NCI-H510A treated with DMSO at 0.1 percent for 48 hours (cell line): ENCODE data around the gene FAM76A.
"Not testable (repeated sequence)": the region's sequence is repeated elsewhere in the genome, so short reads cannot be mapped to it uniquely, and the experiment has no call there.

Experiments
- DNase-seq: peaks from one replicate; lab custom pipeline; 2025; lab: John Stamatoyannopoulos, UW

FAM76A gene

DNA sequence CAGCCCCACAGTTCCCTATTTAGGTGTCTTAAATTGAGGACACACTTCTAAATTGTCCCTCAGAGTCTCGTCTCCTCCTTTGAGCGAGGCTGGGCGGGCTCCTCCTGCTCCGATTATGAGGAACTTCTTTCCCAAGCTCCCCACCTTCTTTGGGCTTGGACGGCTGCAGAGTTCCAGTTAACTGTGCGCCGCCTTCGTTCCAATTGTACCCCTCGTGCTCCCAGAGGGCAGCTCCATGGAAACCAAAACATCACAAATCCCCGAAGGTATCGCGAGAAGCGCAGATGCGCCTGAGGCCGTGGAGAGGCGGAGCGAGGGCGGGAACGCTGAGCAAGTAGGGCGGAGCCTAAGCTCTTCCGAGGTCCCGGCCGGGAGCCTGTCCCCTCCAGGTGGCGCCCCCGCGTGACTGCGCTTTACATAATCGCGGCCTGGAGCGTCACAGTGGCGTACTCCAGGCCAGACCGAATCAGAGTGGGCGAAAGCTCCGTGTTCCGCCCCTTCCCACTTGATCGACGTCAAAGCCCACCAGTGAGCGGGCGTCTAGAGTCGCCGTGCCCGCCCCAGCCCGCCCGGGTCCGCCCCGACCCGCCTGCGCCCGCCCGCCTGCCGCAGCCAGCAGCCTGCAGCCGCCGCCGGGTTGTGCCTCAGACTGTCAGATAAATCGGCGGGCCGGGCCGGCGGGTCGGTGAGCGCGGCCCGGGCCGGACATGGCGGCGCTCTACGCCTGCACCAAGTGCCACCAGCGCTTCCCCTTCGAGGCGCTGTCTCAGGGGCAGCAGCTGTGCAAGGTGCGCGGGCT is at the start of gene FAM76A:
FAM76A (plus strand) TSS at position 588 of the 799 bp plus-strand sequence; CDS start at position 708, 120 bp downstream.
- peak; percentile 99 for DNase-seq

DNA sequence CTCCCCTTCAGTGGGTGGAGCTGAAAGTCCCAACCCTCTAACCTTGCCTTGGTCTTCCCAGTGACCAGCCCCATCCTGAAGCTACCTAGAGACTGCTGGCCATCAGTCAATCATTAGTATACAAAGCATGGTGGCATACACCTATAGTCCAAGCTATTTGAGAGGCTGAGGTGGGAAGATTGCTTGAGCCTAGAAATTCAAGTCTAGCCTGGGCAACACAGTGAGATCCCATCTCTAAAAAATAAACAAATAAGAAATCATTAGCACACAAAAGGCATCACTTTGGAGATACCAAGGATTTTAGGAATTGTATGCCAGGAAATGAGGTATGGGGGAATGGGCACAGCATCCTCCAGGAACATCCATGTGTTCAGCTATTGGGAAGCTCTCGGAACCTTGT is 49.4 kb upstream of the FAM76A start:
- no peak for DNase-seq

DNA sequence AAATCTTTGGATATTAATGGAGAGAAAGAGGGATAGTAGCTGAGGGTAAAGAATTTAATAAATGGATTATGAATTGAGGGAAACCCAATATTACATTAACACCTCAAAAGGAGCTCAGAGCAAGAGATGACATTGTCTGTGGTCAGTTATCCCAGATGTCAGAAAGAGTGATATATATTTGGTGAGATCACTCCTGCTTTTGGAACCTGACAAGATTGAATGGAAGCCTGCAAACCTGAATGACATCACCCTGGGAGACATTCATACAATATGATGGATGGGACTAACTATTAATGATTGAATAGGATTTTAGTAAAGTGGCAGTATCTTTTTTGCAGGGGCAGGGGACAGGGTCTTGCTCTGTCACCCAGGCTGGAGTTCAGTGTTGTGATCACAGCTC is 47.0 kb upstream of the FAM76A start:
- no peak for DNase-seq

DNA sequence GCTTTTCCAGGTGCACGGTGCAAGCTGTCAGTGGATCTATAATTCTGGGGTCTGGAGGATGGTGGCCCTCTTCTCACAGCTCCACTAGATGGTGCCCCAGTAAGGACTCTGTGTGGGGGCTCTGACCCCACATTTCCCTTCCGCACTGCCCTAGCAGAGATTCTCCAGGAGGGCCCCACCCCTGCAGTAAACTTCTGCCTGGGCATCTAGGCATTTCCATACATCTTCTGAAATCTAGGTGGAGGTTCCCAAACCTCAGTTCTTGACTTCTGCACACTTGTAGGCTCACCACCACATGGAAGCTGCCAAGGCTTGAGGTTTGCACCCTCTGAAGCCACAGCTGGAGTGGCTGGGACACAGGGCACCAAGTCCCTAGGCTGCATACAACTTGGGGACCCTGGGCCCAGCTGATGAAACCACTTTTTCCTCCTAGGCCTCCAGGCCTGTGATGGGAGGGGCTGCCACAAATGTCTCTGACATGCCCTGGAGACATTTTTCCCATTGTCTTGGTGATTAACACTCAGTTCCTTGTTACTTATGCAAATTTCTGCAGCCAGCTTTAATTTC is 45.5 kb upstream of the FAM76A start:
- DNase-seq = not testable (repeated sequence)

DNA sequence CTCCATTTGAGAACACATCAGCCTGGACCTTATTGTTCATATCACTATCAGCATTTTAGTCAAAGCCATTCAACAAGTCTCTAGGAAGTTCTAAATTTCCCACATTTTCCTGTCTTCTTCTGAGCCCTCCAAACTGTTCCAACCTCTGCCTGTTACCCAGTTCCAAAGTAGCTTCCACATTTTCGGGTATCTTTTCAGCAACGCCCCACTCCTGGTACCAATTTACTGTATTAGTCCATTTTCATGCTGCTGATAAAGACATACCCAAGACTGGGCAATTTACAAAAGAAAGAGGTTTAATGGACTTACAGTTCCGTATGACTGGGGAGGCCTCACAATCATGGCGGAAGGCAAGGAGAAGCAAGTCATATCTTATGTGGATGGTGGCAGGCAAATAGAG is 44.2 kb upstream of the FAM76A start:
- DNase-seq = not testable (repeated sequence)

DNA sequence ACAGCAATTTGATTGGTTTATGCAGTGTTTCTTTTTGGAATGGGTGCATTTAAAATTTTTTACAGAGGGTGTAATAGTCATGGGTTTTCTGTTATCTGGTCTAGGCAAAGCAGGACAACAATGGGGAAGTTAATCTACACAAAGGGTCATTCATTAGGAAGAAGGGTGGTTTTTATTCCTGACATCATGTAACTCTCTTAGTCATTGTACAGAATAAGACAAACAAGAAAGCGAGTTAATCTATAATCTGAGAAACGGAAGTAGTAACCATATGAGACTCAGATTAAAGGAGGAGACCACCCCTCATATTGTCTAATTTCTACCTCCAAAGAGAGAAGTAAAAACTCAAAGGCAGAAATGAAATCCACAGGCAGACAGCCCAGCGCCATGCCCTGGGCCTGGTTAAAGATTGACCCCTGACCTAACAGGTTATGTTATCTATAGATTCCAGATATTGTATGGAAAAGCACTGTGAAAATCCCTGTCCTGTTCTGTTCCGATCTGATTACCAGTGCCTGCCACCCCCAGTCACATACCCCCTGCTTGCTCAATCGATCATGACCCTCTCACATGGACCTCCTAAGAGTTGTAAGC is 43.3 kb upstream of the FAM76A start:
- no peak for DNase-seq

DNA sequence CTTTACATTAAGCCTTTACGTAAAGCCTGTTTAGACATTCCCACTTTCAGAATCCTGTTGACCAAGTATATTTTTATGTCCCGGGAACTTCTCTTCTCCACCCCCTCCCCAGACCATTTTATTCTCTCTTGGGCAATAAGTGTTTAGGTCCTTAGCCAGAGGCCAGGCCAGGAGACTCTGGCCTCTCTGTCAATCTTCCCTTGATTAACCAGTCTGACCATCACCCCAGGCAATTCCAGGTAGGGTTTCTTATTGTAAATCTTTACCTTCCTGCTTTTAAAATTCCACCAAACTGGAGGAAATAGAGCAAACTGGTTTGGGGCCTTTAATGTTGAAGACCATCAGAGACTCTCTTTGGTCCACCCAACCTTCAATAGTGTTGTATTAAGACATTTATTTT is 41.6 kb upstream of the FAM76A start:
- no peak for DNase-seq

DNA sequence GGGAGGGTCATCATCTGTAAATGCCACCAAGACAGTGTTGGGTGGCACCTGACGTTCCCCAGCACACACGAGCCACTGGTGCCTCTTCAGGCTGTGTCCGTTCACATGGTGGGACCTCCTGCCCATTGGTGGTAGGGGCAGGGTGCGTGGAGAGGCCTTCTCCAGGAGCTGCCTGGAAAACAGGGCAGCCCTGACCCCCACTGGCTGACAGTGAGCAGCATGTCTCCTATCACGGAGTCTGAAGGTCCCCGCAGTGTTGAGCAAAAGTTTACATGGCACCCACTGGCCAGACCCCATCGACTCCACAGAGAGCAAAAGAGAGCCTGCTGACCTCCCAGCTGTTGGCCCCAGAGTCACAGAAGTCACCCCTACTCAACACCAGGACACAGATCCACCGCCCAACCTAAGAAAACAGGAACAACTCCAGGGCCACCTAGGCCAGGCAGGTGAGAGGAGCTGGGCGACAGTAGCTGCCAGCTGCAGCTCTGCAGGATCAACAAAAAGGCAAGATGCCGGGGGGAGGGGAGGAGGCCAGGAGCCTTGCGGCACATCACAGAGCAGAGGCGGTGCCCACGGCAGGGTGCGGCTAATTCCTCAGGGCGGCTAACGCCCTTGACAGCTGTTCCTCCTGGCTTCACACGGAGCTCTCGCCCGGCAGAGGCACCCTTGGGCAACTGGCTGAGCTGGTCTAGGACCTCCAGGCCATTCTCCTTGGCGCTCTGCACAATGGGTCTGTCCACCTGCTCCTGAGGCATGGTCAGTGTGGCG is 39.4 kb upstream of the FAM76A start:
- peak; percentile 84 for DNase-seq

DNA sequence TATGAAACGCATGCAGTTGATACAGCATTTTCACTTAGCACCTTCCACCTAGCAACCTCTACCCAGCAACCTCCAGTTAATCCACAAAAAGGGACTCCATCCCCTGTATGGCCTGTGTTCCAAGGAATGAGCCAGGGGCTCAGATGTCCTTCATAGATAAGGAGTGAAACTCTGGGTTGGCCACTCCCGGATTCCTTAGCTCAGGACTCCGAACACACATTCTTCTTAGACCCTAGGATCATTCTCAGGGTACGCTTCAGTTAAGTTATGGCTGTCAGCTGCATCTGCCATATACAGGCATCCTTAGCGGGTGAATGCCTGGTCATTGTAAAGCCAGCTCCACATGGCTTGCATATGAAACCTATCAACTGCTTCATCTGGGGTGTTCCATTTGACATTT is 37.9 kb upstream of the FAM76A start:
- DNase-seq = no peak

DNA sequence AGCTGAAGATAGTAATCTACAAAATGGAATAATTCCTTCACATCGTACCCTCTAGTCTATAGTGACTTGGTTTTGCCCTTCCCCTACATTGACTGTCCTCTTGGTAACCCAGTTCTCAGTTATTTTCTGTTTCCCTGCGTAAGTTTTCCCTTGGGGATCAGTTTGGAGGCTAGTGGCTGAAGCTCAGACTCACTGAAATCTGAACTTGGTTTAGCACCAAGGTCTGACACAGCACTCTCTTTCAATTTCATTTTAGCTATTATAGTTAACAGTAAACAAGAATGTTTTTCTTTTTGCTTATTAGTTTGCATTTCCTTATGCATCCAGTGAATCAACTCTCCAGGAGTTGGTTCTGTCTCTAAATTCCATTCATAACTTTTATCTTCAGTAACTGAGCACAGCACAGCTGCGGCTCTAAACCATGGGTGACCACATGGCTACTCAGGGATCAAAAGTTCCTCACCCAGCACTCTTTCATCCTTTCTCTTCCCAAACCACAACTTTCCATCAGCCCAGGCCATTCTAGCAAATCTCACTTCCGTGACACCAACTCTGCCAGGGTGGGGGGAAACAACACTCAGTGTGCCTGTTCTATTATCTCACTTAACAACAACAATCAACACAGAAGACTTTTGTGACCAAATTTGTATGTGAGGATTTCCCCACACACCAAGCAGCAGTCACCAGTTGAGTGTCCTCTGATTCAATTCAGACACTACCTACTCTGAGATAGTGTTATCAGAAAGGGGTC is 36.2 kb upstream of the FAM76A start:
- no peak for DNase-seq

DNA sequence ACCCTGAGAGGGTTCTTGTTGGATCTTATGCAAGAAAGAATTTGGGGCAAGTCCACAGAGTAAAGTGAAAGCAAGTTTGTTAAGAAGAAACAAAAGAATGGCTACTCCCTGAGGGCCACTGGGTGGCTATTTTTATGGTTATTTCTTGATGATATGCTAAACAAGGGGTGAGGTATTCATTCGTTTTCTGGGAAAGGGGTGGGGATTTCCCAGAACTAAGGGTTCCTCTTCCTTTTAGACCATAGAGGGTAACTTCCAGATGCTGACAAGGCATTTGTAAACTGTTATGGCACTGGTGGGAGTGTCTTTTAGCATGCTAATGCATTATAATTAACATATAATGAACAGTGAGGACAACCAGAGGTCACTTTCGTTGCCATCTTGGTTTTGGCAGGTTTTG is 35.6 kb upstream of the FAM76A start:
- DNase-seq = no peak

DNA sequence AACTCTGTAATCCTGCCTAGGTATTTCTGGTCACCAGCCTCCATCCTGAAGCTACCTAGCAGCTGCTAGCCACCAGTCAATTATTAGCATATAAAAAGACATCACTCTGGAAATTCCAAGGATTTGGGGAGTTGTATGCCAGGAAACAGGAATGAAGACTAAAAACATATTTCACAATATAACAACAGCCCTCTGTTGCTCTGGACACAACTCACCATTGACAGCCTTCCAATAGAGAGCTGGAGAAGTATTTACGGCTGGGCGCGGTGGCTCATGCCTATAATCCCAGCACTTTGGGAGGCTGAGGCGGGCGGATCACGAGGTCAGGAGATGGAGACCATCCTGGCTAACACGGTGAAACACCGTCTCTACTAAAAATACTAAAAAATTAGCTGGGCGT is 28.9 kb upstream of the FAM76A start:
- not testable (repeated sequence) for DNase-seq

DNA sequence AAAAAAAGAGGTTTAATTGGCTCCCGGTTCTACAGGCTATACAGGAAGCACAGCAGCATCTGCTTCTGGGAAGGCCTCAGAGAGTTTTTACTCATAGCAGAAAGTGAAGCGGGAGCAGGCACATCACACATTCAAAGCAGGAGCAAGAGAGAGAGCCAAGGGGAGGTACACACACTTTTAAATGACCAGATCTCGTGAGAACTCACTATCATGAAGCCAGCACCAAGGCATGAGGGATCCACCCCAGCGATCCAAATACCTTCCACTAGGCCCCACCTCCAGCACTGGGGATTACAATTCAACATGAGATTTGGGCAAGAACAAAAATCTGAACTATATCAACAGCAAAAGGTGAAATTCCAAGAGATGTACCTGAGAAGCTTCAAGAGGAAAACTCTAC is 20.8 kb upstream of the FAM76A start:
- no peak for DNase-seq

DNA sequence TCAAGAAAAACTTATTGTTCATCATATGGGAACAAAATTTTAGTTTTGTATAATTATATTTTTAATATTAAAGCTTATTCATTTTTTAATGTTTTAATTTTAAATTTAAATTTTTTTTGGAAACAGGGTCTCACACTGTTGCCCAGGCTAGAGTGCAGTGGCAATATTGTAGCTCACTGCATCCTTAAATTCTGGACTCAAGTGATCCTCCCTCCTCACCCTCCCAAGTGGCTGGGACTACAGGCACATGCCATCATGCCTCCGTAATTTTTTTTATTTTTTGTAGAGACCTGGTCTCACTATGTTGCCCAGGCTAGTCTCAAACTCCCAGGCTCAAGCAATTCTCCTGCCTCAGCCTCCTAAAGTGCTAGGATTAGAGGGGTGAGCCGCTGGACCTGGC is 20.2 kb upstream of the FAM76A start:
- DNase-seq = no peak

DNA sequence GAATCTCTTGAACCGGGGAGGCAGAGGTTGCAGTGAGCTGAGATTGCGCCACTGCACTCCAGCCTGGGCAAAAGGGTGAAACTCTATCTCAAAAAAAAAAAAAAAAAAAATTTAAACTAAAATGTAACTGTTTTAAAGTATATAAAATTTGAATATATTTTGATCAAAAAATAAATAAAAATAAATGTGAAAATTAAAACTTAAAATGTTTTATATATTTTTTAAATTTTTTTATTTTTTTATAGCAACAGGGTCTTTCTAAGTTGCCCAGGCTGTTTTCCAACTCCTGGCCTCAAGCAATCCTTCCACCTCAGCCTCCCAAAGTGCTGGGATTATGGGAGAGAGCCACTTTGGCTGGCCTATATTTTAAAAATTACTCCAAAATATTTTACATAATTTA is 15.2 kb upstream of the FAM76A start:
- no peak for DNase-seq

DNA sequence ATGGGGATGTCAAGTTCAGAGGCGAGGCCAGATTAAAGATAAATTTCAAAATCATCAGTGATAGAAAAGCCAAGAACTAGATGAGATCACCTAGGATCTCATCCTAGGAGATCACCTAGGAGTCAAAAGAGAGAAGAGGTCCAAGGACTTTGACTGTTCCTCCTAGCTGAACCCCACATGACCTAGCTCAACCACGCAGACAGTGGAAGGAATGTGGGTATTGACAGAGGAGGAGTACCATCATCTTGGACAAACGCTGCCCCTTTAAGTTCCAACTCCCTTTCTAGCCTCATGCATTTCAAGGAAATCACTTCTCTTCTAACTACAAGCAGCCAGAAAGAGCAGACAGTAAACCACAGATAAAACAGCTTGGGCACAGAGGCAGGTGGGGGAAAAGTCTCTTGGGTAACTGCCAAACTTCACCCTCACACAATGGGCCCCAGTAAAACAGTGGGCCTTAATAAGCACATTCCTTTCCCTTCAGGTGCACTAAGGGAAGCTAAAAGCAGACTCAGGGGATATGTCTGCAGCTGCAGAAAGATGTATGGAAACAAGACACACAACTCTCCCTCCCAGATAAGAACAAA is 12.5 kb upstream of the FAM76A start:
- no peak for DNase-seq

DNA sequence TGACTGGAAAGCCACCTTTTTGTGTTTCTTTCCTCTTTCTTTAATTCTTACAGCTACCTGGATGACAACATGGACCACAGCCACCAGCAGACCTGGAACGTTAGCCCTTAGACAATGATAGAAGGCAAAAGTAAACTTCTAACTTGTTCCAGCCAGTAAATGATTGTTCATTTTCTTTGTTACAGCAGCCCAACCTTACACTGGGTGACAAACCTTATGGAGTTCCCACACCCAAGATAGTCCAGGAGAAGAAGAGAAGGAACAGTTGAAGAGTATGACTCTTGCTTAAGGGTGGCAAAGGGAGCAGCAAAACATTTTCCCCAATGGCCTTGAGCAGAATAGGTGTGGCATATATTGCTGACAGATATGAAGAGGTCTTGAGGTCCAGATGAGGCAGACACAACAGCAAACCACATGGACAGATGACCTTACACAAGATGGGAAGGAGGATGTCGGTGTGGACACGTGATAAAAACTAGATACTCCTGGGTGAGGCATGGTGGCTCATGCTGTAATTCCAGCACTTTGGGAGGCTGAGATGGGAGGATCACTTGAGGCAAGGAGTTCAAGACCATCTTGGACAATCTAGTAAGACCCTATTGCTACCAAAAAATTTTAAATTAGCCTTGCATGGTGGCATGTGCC is 11.8 kb upstream of the FAM76A start:
- DNase-seq = no peak

DNA sequence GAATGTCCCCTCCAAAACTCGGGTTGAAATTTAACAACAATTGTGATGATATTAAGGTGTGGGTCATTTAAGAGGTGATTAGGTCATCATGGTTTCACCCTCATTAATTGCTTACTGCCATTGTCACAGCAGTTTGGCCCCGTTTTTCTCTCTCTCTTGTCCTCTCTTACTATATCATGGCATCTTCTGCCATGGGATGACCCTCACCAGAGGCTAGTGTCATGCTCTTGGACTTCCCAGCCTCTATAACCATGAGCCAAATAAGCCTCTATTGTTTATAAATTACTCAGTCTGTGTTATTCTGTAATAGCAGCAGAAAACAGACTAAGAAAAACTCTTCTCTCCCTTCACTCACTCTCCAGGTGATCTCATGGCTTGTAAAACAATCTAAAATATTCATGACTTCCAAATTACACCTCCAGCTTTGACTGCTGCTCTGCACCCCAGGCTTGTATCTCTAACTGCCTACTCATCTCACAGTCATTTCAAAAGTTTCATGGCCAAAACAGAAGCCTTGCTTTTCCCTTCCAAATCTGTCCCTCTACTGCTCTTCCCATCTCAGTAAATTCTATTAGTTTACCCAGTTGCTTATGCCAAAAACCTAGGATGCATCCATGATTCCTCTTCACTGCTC is 9.4 kb upstream of the FAM76A start:
- no peak for DNase-seq

DNA sequence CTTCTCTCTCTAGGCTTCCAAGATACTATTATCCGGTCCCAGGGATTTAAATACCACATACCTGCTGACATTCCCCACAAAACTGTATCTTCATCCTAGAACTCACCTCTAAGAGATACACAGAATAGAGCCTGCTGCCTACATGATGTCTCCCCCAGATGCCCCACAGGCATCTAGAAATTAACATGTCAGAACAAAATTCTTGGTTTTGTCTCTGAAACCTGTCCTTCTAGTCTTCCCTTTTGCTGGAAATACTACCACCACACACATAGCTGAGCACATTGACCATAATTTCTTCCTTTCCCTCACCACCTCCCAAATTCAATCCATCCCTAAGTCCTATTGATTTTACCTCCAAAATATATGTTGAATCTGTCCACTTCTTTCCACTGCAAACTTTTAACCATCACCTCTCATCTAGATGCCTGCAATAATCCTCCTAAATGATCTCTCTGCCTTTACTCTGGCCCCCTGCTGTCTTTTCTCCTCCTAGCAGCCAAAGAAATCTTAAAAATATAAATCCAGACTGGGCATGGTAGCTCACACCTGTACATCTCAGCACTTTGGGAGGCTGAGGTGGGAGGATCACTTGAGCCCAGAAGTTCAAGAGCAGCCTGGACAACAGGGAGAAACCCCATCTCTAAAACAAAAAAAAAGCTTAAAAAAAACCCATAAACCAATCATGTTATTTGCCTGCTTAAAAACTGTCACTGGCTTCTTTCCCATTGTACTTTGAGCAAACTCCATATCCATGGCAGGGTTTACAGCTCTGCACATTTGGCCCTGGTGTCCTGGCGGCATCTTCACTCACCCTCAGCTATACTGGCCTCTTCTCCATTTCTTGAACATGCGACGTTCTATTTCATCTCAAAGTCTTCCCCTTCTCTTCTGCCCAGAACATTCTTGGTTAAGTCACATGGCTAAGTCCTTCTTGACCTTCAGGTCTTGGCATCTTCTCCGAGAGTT is 6.2 kb upstream of the FAM76A start:
- no peak for DNase-seq
